Mammary epithelial cell (primary cell): ENCODE measurements around the gene DNAH17.

ENCODE experiments used
- CTCF ChIP-seq, 2 donors: IDR thresholded peaks in 1 of 2; conservative IDR thresholded peaks in 1 of 2; 2 replicates each; pipeline ENCODE4 v1.5.1; 2011 to 2012; ENCODE audit warnings: inconsistent platforms in 2 of 2, low read length in 2 of 2, mild to moderate bottlenecking in 2 of 2, control low read depth in 1 of 2, low read depth in 1 of 2; ENCODE audit not compliant: insufficient read depth in 1 of 2; ENCODE audit errors: extremely low read depth in 1 of 2
- EZH2 ChIP-seq: IDR thresholded peaks from 2 replicates; pipeline ENCODE4 v1.6.1; 2012; ENCODE audit warnings: low read length, inconsistent platforms, borderline replicate concordance

GRCh38 chr17:78556812-78557211 lies 20.4 kb downstream of the DNAH17 start:
- no peak for TF ChIP-seq CTCF (conservative IDR thresholded peaks at IDR 0.05 in 1 of 2, IDR thresholded peaks at IDR 0.05 in 1 of 2; ENCODE audit: extremely low read depth in 1 of 2, insufficient read depth in 1 of 2, low read depth in 1 of 2, low read length in 2 of 2)
- TF ChIP-seq EZH2, result no peak
